ENCODE results near the gene GFPT2.

DNA sequence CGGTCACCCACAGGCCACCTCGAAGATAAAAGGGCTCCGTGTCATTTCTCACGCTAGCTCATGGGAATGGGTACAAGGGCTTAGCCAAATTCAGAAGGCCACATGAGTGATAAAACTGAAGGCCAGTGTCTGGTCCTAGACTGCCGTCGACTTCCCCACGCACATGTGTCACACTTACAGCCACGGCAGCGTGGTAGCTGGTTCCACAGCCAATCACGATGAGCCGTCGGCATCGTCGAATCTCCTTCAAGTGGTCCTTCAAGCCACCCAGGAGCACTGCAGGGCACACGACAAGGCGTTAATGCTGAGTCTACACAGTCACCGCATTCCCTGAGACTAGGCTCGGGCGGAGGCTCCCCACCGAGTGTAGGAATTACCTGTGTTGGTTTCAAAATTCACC is 36.5 kb downstream of the GFPT2 start:
- TF ChIP-seq, protein P1, sequence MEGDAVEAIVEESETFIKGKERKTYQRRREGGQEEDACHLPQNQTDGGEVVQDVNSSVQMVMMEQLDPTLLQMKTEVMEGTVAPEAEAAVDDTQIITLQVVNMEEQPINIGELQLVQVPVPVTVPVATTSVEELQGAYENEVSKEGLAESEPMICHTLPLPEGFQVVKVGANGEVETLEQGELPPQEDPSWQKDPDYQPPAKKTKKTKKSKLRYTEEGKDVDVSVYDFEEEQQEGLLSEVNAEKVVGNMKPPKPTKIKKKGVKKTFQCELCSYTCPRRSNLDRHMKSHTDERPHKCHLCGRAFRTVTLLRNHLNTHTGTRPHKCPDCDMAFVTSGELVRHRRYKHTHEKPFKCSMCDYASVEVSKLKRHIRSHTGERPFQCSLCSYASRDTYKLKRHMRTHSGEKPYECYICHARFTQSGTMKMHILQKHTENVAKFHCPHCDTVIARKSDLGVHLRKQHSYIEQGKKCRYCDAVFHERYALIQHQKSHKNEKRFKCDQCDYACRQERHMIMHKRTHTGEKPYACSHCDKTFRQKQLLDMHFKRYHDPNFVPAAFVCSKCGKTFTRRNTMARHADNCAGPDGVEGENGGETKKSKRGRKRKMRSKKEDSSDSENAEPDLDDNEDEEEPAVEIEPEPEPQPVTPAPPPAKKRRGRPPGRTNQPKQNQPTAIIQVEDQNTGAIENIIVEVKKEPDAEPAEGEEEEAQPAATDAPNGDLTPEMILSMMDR (tag by site-specific recombination; IDR thresholded peaks at IDR 0.05), result no peak
- TF ChIP-seq, protein P2, sequence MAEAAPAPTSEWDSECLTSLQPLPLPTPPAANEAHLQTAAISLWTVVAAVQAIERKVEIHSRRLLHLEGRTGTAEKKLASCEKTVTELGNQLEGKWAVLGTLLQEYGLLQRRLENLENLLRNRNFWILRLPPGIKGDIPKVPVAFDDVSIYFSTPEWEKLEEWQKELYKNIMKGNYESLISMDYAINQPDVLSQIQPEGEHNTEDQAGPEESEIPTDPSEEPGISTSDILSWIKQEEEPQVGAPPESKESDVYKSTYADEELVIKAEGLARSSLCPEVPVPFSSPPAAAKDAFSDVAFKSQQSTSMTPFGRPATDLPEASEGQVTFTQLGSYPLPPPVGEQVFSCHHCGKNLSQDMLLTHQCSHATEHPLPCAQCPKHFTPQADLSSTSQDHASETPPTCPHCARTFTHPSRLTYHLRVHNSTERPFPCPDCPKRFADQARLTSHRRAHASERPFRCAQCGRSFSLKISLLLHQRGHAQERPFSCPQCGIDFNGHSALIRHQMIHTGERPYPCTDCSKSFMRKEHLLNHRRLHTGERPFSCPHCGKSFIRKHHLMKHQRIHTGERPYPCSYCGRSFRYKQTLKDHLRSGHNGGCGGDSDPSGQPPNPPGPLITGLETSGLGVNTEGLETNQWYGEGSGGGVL (tag by site-specific recombination; IDR thresholded peaks at IDR 0.05), result no peak
- TF ChIP-seq ZNF701 (tag by site-specific recombination; IDR thresholded peaks at IDR 0.05), result no peak
- TF ChIP-seq, protein P3, sequence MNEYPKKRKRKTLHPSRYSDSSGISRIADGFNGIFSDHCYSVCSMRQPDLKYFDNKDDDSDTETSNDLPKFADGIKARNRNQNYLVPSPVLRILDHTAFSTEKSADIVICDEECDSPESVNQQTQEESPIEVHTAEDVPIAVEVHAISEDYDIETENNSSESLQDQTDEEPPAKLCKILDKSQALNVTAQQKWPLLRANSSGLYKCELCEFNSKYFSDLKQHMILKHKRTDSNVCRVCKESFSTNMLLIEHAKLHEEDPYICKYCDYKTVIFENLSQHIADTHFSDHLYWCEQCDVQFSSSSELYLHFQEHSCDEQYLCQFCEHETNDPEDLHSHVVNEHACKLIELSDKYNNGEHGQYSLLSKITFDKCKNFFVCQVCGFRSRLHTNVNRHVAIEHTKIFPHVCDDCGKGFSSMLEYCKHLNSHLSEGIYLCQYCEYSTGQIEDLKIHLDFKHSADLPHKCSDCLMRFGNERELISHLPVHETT (tag by site-specific recombination; IDR thresholded peaks at IDR 0.05), result no peak
- TF ChIP-seq YY1 (tag by site-specific recombination; IDR thresholded peaks at IDR 0.05), result no peak
- no peak for TF ChIP-seq ZBTB17 (tag by site-specific recombination; IDR thresholded peaks at IDR 0.05)
- TF ChIP-seq GLI4 (tag by site-specific recombination; IDR thresholded peaks at IDR 0.05), result no peak
- TF ChIP-seq, protein P4, sequence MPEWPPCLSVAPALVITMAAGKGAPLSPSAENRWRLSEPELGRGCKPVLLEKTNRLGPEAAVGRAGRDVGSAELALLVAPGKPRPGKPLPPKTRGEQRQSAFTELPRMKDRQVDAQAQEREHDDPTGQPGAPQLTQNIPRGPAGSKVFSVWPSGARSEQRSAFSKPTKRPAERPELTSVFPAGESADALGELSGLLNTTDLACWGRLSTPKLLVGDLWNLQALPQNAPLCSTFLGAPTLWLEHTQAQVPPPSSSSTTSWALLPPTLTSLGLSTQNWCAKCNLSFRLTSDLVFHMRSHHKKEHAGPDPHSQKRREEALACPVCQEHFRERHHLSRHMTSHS (tag by site-specific recombination; IDR thresholded peaks at IDR 0.05), result no peak
- TF ChIP-seq ZNF677 (tag by site-specific recombination; IDR thresholded peaks at IDR 0.05), result no peak
- no peak for TF ChIP-seq ZNF274 (IDR thresholded peaks at IDR 0.05; ENCODE audit: low read length)
- TF ChIP-seq ZNF274 (tag by site-specific recombination; IDR thresholded peaks at IDR 0.05; ENCODE audit: borderline replicate concordance), result no peak

Measured in HEK293 (cell line).